DMS53 (cell line): Measurements from ENCODE around the gene RABL2A.
"Not testable (repeated sequence)": the region's sequence is repeated elsewhere in the genome, so short reads cannot be mapped to it uniquely, and the experiment has no call there.

Experiments
- DNase-seq: peaks from one replicate; lab custom pipeline; 2025; lab: John Stamatoyannopoulos, UW

Gene RABL2A

DNA sequence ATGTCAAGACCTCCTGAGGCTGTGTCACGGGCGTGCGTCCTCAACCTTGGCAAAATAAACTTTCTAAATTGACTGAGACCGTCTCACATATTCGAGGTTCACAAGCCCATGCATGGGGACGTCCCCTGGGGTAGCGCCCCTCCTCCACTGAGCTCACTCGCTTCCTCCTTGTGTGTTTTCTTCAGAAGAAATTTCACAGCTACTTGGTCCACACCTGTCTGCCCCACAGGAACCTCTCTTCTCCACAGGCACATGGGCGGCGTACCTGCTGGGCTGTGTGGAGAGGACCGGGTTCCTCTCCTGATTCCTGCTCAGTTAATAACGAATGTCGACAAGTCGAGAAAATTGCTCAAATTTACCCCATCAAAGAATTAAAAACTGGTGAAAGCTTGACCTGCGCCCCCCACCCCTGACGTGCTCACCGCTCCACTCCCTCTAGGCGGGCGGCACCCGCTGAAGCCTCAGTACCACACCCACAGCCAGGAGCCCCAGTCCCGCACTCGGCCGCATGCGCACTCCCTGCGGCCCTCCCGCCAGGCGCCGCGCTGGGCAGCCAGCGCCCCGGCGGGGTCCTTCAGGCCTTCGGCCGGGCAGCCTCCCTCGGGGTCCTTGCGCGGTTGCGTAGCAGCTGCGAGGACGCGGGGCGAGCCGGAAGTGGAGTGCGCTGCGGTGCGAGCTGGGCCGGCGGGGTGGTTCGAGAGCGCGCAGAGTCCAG lies at the start of gene RABL2A:
TSS of gene RABL2A (plus strand) at position 651 of the 715 bp plus-strand sequence. CDS start 1,341 bp downstream, outside the sequence.
- DNase-seq: not testable (repeated sequence)

- not testable (repeated sequence) for DNase-seq
These were observed 48.6 kb upstream of the RABL2A start for GRCh38 chr2:113578508-113578907.

DNA sequence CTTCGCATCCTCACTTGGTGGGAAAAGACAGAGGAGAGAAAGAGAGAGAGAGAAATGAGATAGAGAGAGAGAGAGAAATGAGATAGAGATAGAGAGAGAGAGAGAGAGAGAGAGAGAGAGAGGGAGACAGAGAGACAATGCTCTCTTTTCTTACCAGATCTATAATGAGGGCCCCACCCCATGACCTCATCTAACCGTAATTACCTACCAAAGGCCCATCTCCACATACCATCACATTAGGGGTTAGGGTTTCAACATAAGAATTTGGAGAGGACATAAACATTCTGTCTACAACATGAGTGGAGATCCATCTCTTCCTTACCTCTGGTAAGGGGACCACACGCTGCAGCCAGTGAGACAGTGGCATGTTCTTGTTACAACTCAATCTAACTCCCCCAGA lies 44.6 kb upstream of the RABL2A start:
- DNase-seq: not testable (repeated sequence)

DNA sequence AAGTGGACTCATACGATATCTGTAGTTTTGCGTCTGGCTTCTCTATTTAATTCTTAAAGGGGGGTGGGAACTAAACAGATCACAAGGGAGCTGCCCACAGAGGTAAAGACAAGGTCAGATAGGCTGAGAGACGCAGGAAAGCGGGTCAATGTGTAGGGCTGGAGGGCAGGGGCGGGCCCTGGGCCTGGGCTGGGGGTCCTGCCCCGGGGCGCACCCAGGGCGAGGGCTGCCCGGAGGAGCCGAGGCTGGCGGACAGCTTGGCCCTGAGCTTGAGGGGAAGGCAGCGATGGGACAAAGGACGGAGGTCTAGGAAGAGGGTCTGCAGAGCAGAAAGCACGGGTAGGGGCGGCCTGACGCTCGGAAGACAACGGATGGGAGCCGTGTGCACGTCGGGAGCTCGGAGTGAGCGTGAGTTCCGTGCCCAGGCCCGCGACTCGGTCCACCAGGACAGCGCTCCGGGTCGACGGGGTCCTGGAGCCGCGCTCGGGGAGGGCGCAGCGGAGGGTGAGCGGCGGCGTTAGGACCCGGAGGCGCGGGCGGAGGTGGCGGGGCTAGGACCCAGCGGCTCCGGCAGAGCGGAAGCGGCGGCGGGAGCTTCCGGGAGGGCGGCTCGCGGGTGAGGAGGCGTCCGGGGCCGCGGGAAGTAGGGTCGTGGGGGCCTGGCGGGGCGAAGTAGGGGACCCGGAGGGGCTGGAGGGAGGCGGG lies 43.4 kb upstream of the RABL2A start:
- DNase-seq: not testable (repeated sequence)

GRCh38 chr2:113584311-113585092 lies 42.6 kb upstream of the RABL2A start:
- DNase-seq: not testable (repeated sequence)

DNA sequence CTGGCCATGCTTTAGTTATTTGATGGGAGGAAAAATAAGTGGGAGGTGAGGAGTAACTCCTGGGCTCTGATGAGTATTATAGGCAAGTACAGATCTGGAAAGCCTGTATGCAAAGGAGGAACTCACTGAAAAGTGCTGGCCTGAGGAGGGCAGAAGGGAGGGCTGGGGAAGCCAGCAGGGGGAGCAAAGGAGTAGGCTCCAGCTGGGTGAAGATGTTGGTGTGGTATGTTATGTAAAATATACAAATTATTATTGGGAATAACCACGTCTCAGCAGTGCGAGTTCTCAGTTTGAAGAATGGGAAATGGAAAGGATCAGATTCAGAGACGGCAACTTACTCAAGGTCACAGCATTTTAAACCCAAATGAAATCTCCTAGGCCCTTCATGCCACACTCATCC lies 39.9 kb upstream of the RABL2A start:
- DNase-seq: not testable (repeated sequence)

GRCh38 chr2:113589591-113589990 lies 37.5 kb upstream of the RABL2A start:
- DNase-seq: not testable (repeated sequence)

GRCh38 chr2:113591926-113592325 lies 35.1 kb upstream of the RABL2A start:
- not testable (repeated sequence) for DNase-seq

DNA sequence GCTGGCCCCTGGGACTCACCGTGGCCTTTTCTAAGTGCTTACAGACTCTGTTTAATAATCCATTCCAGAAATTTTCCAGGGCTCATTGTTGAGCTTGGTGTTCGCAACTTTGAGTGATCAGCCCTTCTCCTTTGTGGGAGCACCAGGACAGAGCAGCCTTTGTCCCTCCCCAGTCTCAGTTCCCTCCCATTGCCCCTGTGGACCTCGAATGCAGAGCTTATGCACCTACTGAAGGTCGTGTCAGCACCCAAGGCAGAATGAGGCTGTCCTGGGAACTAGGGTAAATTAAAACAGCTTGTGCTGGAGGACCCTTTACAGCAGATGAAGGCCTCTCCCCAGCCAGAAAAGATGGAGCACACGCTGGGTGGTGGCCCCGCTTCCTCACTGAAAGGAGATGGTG lies 33.8 kb upstream of the RABL2A start:
- DNase-seq: not testable (repeated sequence)

- DNase-seq: not testable (repeated sequence)
These were observed 31.3 kb upstream of the RABL2A start for GRCh38 chr2:113595725-113596124.

GRCh38 chr2:113597164-113597563 lies 29.9 kb upstream of the RABL2A start:
- DNase-seq: not testable (repeated sequence)

- not testable (repeated sequence) for DNase-seq
These were observed 29.5 kb upstream of the RABL2A start for GRCh38 chr2:113597572-113597971.

DNA sequence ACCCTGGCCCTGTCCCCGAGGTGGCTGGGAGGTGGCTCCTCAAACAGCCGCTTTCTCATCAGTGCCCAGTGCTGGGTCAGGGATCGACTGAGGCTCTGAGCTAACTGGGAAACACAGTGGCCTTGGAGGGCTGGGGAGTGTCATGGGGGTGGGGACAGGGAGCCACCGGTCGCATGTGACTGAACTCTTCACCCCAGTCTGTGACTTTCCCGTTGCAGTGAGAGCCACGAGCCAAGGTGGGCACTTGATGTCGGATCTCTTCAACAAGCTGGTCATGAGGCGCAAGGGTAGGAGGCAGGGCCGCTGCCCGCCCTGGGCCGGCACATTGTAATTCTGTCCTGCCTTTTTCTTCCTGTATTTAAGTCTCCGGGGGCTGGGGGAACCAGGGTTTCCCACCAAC lies 28.9 kb upstream of the RABL2A start:
- DNase-seq: not testable (repeated sequence)

DNA sequence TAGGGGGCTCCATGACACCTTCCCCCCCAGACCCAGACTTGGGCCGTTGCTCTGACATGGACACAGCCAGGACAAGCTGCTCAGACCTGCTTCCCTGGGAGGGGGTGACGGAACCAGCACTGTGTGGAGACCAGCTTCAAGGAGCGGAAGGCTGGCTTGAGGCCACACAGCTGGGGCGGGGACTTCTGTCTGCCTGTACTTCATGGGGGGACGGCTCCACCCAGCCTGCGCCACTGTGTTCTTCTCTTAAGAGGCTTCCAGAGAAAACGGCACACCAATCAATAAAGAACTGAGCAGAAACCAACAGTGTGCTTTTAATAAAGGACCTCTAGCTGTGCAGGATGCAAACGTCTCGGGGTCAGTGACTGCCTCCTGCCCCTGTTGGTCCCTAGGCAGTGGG lies 28.3 kb upstream of the RABL2A start:
- DNase-seq: not testable (repeated sequence)

GRCh38 chr2:113599208-113599607 lies 27.9 kb upstream of the RABL2A start:
- DNase-seq: not testable (repeated sequence)

DNA sequence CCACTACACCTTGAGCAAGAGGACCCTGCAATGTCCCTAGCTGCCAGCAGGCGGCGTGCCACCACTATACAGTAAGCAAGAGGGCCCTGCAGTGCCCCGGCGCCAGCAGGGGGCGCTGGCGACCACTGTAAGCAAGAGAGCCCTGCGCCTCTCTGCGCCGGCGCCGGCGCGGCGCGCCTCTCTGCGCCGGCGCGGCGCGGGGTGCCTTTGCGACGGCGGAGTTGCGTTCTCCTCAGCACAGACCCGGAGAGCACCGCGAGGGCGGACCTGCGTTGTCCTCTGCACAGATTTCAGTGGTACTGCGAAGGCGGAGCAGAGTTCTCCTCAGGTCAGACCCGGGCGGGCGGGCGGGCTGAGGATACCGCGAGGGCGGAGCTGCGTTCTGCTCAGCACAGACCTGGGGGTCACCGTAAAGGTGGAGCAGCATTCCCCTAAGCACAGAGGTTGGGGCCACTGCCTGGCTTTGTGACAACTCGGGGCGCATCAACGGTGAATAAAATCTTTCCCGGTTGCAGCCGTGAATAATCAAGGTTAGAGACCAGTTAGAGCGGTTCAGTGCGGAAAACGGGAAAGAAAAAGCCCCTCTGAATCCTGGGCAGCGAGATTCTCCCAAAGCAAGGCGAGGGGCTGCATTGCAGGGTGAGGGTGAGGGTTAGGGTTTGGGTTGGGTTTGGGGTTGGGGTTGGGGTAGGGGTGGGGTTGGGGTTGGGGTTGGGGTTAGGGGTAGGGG lies 24.9 kb upstream of the RABL2A start:
- DNase-seq: not testable (repeated sequence)

DNA sequence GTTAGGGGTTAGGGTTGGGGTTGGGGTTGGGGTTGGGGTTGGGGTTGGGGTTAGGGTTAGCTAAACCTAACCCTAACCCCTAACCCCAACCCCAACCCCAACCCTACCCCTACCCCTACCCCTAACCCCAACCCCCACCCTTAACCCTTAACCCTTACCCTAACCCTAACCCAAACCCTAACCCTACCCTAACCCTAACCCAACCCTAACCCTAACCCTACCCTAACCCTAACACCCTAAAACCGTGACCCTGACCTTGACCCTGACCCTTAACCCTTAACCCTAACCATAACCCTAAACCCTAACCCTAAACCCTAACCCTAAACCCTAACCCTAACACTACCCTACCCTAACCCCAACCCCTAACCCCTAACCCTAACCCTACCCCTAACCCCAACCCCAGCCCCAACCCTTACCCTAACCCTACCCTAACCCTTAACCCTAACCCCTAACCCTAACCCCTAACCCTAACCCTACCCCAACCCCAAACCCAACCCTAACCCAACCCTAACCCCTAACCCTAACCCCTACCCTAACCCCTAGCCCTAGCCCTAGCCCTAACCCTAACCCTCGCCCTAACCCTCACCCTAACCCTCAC lies 24.1 kb upstream of the RABL2A start:
- DNase-seq: no peak

GRCh38 chr2:113603467-113604084 lies 23.5 kb upstream of the RABL2A start:
- DNase-seq: not testable (repeated sequence)

DNA sequence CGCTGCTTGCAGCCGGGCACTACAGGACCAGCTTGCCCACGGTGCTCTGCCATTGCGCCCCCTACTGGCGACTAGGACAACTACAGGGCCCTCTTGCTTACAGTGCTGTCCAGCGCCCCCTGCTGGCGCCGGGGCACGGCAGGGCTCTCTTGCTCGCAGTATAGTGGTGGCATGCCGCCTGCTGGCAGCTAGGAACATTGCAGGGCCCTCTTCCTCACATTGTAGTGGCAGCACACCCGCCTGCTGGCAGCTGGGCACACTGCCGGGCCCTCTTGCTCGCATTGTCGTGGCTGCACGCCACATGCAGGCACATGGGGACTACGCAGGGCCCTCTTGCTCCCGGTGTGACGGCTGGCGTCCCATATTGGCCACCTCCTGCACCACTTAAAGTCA lies 23.0 kb upstream of the RABL2A start:
- DNase-seq: not testable (repeated sequence)

- DNase-seq: not testable (repeated sequence)
These were observed 22.4 kb upstream of the RABL2A start for GRCh38 chr2:113604661-113605060.

DNA sequence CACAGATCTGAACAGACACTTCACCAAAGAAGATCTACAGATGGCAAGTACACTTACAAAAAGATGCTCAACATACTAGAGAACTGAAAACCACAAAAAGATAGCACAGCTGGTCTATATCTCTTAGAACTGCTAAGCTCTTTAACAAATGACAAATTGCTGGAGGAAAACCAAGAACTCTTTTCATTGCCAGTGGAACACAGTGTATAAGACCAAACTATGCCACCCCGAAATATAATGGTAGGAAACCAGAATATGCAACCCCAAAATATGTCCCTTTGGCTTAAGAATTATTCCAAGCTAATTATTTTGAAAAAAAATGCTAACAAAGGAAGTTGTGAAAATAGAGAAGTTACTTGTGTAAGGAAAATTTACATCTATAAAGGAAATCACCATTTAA lies 21.0 kb upstream of the RABL2A start:
- not testable (repeated sequence) for DNase-seq
